Testis (tissue), 3 donors: ENCODE measurements around the gene ZNF678. TPM values are rescaled to one million over a fixed set of nuclear protein-coding genes. Genes with fewer than 3 reads are reported as not detected.
"Not testable (repeated sequence)": the region's sequence is repeated elsewhere in the genome, so short reads cannot be mapped to it uniquely, and the experiment has no call there.

Source experiments
- DNase-seq: peaks from one replicate; pipeline ENCODE4 v3.0.0-alpha.2; 2019
- H3K27ac ChIP-seq, 2 donors: fragments of 200-600 bp; sonication (generic); one replicate each; pipeline ENCODE4 v1.5.1; 2019
- H3K27me3 ChIP-seq: fragments of 200-600 bp; sonication (generic); one replicate; pipeline ENCODE4 v1.5.1; 2019
- H3K36me3 ChIP-seq: fragments of 200-600 bp; sonication (generic); one replicate; pipeline ENCODE4 v1.5.1; 2017; ENCODE audit warnings: low read depth; ENCODE audit errors: missing control alignments
- H3K4me1 ChIP-seq: fragments of 200-600 bp; sonication (generic); one replicate; pipeline ENCODE4 v1.5.1; 2019
- H3K4me3 ChIP-seq, 2 donors: fragments of 200-600 bp; sonication (generic); one replicate each; pipeline ENCODE4 v1.5.1; 2017 to 2019
- H3K9me3 ChIP-seq: fragments of 200-600 bp; sonication (generic); one replicate; pipeline ENCODE4 v1.5.1; 2017
- POLR2A ChIP-seq: fragments of 450-650 bp; IDR thresholded peaks from one replicate; pipeline ENCODE4 v1.6.1; 2017; ENCODE audit warnings: antibody characterized with exemption, mild to moderate bottlenecking, moderate library complexity
- WGBS, 2 donors: methylation state at CpG; one replicate each; pipeline ENCODE4 v1.1.5; 2018; 5-methylcytosine and 5-hydroxymethylcytosine counted together
- intact Hi-C: fragments of 100-400 bp; cut with DNase I; formaldehyde crosslinking; loops from one replicate; pipeline ENCODE4 v1.15.1; 2023; ENCODE audit warnings: low total_unique reads
- polyA plus RNA-seq: library from polyadenylated mRNA; stranded (reverse); fragments of 350-450 nt; fragmentation: Illumina TruSeq; extraction: RNeasy Lipid Tissue Mini Kit (QIAGEN cat#74804); gene quantifications from one replicate; pipeline ENCODE4 v1.2.3, GENCODE V29; 2014; ENCODE audit warnings: low read depth, low replicate concordance; ENCODE audit not compliant: insufficient read depth
- total RNA-seq, 2 donors: library from RNA; depleted of rRNA; stranded (reverse); fragments of >200 nt; gene quantifications; one replicate each; pipeline ENCODE4 v1.2.3, GENCODE V29; 2016
- TF ChIP-seq, protein P1 (sequence below), 3 experiments: fragments of 450-650 bp in 2 of 3; fragments of 200-600 bp in 1 of 3; sonication (generic) in 1 of 3; IDR thresholded peaks; one replicate each; pipeline ENCODE4 v1.5.1; 2016 to 2019; ENCODE audit warnings: antibody characterized with exemption in 3 of 3, mild to moderate bottlenecking in 2 of 3, moderate library complexity in 1 of 3

ZNF678 gene
- total and polyA plus RNA-seq, 3 donors from 2014 or later: 3.2 to 18.6 (median 12.8) TPM

DNA sequence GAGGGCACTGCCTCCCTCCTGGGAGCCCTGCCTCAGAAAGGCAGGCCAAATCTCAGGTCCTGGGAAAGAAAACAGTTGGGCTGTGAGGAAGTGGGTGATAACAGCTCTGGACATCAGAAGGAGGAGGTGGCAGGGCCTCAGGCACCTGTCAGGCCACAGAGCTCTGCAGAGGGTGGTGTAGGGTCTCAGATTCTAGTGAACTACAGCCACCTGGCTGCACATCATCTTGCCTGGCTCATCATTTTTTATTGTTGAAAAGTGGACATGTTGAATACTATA lies 15.3 kb upstream of the ZNF678 start:
- TF ChIP-seq POLR2A: no peak
- TF ChIP-seq, protein P1, sequence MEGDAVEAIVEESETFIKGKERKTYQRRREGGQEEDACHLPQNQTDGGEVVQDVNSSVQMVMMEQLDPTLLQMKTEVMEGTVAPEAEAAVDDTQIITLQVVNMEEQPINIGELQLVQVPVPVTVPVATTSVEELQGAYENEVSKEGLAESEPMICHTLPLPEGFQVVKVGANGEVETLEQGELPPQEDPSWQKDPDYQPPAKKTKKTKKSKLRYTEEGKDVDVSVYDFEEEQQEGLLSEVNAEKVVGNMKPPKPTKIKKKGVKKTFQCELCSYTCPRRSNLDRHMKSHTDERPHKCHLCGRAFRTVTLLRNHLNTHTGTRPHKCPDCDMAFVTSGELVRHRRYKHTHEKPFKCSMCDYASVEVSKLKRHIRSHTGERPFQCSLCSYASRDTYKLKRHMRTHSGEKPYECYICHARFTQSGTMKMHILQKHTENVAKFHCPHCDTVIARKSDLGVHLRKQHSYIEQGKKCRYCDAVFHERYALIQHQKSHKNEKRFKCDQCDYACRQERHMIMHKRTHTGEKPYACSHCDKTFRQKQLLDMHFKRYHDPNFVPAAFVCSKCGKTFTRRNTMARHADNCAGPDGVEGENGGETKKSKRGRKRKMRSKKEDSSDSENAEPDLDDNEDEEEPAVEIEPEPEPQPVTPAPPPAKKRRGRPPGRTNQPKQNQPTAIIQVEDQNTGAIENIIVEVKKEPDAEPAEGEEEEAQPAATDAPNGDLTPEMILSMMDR (IDR thresholded peaks at IDR 0.05): no peak
- intact Hi-C loops: no loop called here
- Histone ChIP-seq H3K4me1 (peaks cover 26% of the 10 kb centered on the region), H3K27ac (no peak overlapping the region), H3K27me3 (no peaks in the 10 kb centered on the region), H3K9me3 (no peaks in the 10 kb centered on the region), H3K4me3 (no peak overlapping the region), H3K36me3 (no peaks in the 10 kb centered on the region)
- no peak for DNase-seq

DNA sequence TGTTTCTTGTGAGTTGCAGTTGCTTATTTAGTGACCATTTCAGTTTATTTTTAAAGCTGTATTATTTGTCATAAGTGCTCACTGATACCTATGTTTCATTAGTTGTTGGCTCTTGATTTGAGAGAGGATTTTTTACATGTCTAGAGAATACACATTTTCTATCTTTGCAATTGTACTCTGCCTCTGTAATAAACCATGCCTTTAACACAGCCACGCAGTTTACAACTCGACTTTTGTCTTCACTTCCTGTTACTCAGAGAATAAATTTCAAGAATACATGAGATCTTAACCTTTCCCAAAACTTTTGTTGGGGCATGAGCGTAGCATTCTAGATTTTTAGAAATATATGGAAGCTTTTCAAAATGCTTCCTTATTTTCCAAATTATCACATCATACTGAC lies 14.9 kb upstream of the ZNF678 start:
- TF ChIP-seq POLR2A: no peak
- TF ChIP-seq, protein P1 (IDR thresholded peaks at IDR 0.05): no peak
- Histone ChIP-seq H3K4me3 (no peak overlapping the region), H3K4me1 (peaks cover 22% of the 10 kb centered on the region), H3K9me3 (no peaks in the 10 kb centered on the region), H3K27me3 (no peaks in the 10 kb centered on the region), H3K27ac (no peak overlapping the region), H3K36me3 (no peaks in the 10 kb centered on the region)
- 89 to 95% methylated on average over 3 of the region's 3 CpGs for WGBS, 2 donors
- intact Hi-C loops: no loop called here
- no peak for DNase-seq

DNA sequence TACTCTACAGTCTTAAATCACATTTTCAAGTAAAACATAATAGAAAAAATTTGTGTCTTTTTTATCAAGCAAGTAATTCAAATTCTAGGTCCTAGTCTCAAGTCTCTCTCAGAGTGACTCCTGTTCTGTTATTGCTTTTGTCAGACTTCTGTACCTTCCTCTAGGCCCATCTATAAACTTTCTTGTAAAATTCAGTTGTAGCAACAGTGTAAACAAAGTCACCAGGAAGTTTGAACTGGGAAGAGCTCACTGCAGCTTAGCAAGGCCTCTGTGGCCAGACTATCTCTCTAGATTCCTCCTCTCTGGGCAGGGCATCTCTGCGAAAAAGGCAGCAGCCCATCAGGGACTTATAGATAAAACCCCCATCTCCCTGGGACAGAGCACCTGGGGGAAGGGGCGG lies 13.5 kb upstream of the ZNF678 start:
- no peaks in the 10 kb centered on the region for H3K27me3 ChIP-seq
- no peaks in the 10 kb centered on the region for H3K36me3 ChIP-seq
- intact Hi-C loops: no loop called here
- peaks cover 12% of the 10 kb centered on the region for H3K4me1 ChIP-seq
- no peak overlapping the region for H3K27ac ChIP-seq
- no peaks in the 10 kb centered on the region for H3K9me3 ChIP-seq
- TF ChIP-seq, protein P1 (IDR thresholded peaks at IDR 0.05): no peak
- no peak for TF ChIP-seq POLR2A
- DNase-seq: no peak
- no peak overlapping the region for H3K4me3 ChIP-seq
- WGBS, 2 donors: 89 to 100% methylated on average over 1 to 2 of the region's 2 CpGs

DNA sequence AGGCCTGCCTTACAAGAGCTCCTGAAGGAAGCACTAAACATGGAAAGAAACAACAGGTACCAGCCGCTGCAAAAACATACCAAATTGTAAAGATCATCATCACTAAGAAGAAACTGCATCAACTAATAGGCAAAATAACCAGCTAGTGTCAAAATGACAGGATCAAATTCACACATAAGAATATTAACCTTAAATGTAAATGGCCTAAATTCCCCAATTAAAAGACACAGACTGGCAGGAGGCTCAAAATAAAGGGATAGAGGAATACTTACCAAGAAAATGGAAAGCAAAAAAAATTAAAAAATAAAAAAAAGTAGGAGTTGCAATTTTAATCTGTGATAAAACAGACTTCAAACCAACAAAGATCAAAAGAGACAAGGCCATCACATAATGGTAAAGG lies 11.5 kb upstream of the ZNF678 start:
- WGBS, 2 donors: 92 to 93% methylated on average over 1 of the region's 1 CpG

DNA sequence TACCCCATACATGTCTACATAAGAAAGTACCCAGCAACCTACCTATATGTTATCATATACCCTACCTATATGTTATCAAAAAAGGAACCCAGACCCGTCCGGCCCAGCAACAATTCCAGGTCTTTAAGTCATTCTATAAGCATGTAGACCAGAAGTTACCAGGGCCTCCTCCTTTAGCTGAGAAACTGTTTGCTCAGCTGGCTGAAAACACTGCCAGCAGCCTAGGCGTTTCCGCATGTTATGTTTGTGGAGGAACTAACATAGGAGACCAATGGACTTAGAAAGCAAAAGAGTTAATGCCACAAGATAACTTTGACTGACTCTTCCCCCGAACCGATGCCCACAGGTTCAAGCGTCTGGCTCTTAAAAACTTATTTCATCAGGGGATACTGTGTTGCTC lies 7.1 kb upstream of the ZNF678 start:
- Histone ChIP-seq H3K4me1 (no peaks in the 10 kb centered on the region), H3K36me3 (no peaks in the 10 kb centered on the region), H3K27me3 (no peaks in the 10 kb centered on the region), H3K27ac (no peak overlapping the region), H3K9me3 (no peaks in the 10 kb centered on the region), H3K4me3 (no peak overlapping the region)
- TF ChIP-seq POLR2A: no peak
- TF ChIP-seq, protein P1 (IDR thresholded peaks at IDR 0.05): no peak
- intact Hi-C loops: no loop called here
- 92 to 95% methylated on average over 7 of the region's 7 CpGs for WGBS, 2 donors
- no peak for DNase-seq

More for the DNA sequence above, 11.5 kb upstream of the ZNF678 start:
- DNase-seq, H3K4me3 ChIP-seq, intact Hi-C loops, H3K36me3 ChIP-seq, H3K4me1 ChIP-seq, H3K27ac ChIP-seq, H3K27me3 ChIP-seq, H3K9me3 ChIP-seq: not testable (repeated sequence)
